Thyroid gland (tissue), 4 donors: ENCODE results near the gene KPNA2.

ENCODE experiments used
- POLR2A ChIP-seq, 2 donors: fragments of 450-650 bp; IDR thresholded peaks; one replicate each; pipeline ENCODE4 v1.6.1; 2017; ENCODE audit warnings: antibody characterized with exemption in 2 of 2, mild to moderate bottlenecking in 2 of 2, moderate library complexity in 1 of 2
- TF ChIP-seq, protein P1 (sequence below), 6 experiments: fragments of 200-600 bp in 3 of 6; fragments of 450-650 bp in 3 of 6; sonication (generic) in 3 of 6; IDR thresholded peaks; one replicate each; pipeline ENCODE4 v1.5.1; 2016 to 2019; ENCODE audit warnings: antibody characterized with exemption in 6 of 6, mild to moderate bottlenecking in 2 of 6, inconsistent platforms in 1 of 6, moderate library complexity in 1 of 6

GRCh38 chr17:67993153-67993997 is 42.2 kb upstream of the KPNA2 start:
- TF ChIP-seq, protein P1, sequence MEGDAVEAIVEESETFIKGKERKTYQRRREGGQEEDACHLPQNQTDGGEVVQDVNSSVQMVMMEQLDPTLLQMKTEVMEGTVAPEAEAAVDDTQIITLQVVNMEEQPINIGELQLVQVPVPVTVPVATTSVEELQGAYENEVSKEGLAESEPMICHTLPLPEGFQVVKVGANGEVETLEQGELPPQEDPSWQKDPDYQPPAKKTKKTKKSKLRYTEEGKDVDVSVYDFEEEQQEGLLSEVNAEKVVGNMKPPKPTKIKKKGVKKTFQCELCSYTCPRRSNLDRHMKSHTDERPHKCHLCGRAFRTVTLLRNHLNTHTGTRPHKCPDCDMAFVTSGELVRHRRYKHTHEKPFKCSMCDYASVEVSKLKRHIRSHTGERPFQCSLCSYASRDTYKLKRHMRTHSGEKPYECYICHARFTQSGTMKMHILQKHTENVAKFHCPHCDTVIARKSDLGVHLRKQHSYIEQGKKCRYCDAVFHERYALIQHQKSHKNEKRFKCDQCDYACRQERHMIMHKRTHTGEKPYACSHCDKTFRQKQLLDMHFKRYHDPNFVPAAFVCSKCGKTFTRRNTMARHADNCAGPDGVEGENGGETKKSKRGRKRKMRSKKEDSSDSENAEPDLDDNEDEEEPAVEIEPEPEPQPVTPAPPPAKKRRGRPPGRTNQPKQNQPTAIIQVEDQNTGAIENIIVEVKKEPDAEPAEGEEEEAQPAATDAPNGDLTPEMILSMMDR (IDR thresholded peaks at IDR 0.05) = peak in 3 of 6 experiments; percentile 2 to 16 (median 12)
- TF ChIP-seq POLR2A (IDR thresholded peaks at IDR 0.05) = peak in 1 of 2 donors; percentile 76
